PFSK-1 (cell line): ENCODE data around the gene PGLYRP2.

ENCODE experiments used
- POLR2AphosphoS5 ChIP-seq: IDR thresholded peaks from 2 replicates; pipeline ENCODE4 v1.6.1; 2012; ENCODE audit warnings: low read depth, mild to moderate bottlenecking, control low read depth, low read length, moderate library complexity
- SIN3A ChIP-seq: IDR thresholded peaks from 2 replicates; pipeline ENCODE4 v1.6.1; 2012; ENCODE audit warnings: mild to moderate bottlenecking, low read length, moderate library complexity, borderline replicate concordance; ENCODE audit not compliant: insufficient read depth
- TAF1 ChIP-seq: IDR thresholded peaks from 2 replicates; pipeline ENCODE4 v1.6.1; 2012; ENCODE audit warnings: low read length, control low read depth, borderline replicate concordance; ENCODE audit not compliant: insufficient read depth
- TF ChIP-seq, protein P1 (sequence below), 2 experiments: IDR thresholded peaks; 2 replicates each; pipeline versions ENCODE4 v1.6.1 to v1.8.0; 2011 to 2012; ENCODE audit warnings: low read depth in 2 of 2, low read length in 2 of 2, control low read depth in 1 of 2, inconsistent platforms in 1 of 2, mild to moderate bottlenecking in 1 of 2, moderate library complexity in 1 of 2; ENCODE audit not compliant: insufficient read depth in 1 of 2

DNA sequence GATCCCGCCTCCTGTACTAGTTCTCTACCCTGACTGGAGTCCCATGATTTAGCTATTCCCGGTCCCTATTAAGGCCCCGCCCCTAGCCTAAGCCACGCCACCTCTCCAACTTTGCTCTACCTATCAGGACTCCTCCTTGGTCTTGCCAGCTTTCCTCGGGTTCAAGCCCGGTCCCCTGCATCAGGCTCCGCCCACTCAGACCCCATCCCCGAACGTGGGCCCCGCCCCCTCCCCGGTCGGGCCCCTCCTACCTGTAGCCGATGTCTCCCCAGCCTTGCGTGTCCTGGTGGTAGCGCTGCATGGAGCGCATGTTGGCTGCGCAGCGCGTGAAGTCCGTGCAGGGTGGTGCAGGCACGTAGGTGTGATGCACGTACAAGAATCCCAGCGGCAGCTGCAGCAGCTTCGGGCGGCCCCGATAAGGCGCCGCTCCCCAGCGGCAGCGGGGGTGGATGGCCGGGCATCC lies 7.6 kb downstream of the PGLYRP2 start:
- TF ChIP-seq, protein P1, sequence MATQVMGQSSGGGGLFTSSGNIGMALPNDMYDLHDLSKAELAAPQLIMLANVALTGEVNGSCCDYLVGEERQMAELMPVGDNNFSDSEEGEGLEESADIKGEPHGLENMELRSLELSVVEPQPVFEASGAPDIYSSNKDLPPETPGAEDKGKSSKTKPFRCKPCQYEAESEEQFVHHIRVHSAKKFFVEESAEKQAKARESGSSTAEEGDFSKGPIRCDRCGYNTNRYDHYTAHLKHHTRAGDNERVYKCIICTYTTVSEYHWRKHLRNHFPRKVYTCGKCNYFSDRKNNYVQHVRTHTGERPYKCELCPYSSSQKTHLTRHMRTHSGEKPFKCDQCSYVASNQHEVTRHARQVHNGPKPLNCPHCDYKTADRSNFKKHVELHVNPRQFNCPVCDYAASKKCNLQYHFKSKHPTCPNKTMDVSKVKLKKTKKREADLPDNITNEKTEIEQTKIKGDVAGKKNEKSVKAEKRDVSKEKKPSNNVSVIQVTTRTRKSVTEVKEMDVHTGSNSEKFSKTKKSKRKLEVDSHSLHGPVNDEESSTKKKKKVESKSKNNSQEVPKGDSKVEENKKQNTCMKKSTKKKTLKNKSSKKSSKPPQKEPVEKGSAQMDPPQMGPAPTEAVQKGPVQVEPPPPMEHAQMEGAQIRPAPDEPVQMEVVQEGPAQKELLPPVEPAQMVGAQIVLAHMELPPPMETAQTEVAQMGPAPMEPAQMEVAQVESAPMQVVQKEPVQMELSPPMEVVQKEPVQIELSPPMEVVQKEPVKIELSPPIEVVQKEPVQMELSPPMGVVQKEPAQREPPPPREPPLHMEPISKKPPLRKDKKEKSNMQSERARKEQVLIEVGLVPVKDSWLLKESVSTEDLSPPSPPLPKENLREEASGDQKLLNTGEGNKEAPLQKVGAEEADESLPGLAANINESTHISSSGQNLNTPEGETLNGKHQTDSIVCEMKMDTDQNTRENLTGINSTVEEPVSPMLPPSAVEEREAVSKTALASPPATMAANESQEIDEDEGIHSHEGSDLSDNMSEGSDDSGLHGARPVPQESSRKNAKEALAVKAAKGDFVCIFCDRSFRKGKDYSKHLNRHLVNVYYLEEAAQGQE (IDR thresholded peaks at IDR 0.05; ENCODE audit: insufficient read depth in 1 of 2, low read depth in 2 of 2, low read length in 2 of 2), result no peak
- TF ChIP-seq SIN3A (no peak), TAF1 (no peak), POLR2AphosphoS5 (no peak)
